Smooth muscle cell (in vitro differentiated cells): Measurements from ENCODE around the gene SFSWAP. TPM values are rescaled to one million over a fixed set of nuclear protein-coding genes. Genes with fewer than 3 reads are reported as not detected.

Experiments
- DNase-seq: peaks from one replicate; lab custom pipeline; 2025; ENCODE audit not compliant: unreplicated experiment; lab: John Stamatoyannopoulos, UW
- H2AFZ ChIP-seq: fragments of 200-600 bp; sonication (generic); 2 replicates; pipeline ENCODE4 v1.6.0; 2016; ENCODE audit warnings: antibody characterized with exemption, low read depth, mild to moderate bottlenecking
- H3F3A ChIP-seq: fragments of 200-600 bp; sonication (generic); 2 replicates; pipeline ENCODE4 v1.6.0; 2017; ENCODE audit warnings: antibody characterized with exemption, low read depth
- H3K27ac ChIP-seq: fragments of 200-600 bp; sonication (generic); 2 replicates; pipeline ENCODE4 v1.5.1; 2016; ENCODE audit warnings: low read depth, mild to moderate bottlenecking
- H3K27me3 ChIP-seq: fragments of 200-600 bp; sonication (generic); 2 replicates; pipeline ENCODE4 v1.6.1; 2016; ENCODE audit warnings: low read depth, mild to moderate bottlenecking
- H3K36me3 ChIP-seq: fragments of 200-600 bp; sonication (generic); 2 replicates; pipeline ENCODE4 v1.5.1; 2016; ENCODE audit warnings: low read depth
- H3K4me1 ChIP-seq: fragments of 200-600 bp; sonication (generic); 2 replicates; pipeline ENCODE4 v1.5.1; 2016; ENCODE audit warnings: low read depth
- H3K4me2 ChIP-seq: fragments of 200-600 bp; sonication (generic); 2 replicates; pipeline ENCODE4 v1.6.0; 2016; ENCODE audit warnings: mild to moderate bottlenecking
- H3K4me3 ChIP-seq: fragments of 200-600 bp; sonication (generic); 2 replicates; pipeline ENCODE4 v1.5.1; 2016; ENCODE audit warnings: mild to moderate bottlenecking
- H3K79me2 ChIP-seq: fragments of 200-600 bp; sonication (generic); 2 replicates; pipeline ENCODE4 v1.6.0; 2016; ENCODE audit warnings: low read depth, mild to moderate bottlenecking
- H3K9ac ChIP-seq: fragments of 200-600 bp; sonication (generic); 2 replicates; pipeline ENCODE4 v1.6.0; 2016; ENCODE audit warnings: low read depth
- H3K9me3 ChIP-seq: fragments of 200-600 bp; sonication (generic); replicated peaks from 2 replicates; pipeline ENCODE4 v1.5.1; 2016; ENCODE audit warnings: low read depth
- H4K20me1 ChIP-seq: fragments of 200-600 bp; sonication (generic); 2 replicates; pipeline ENCODE4 v1.6.0; 2016; ENCODE audit warnings: low read depth
- CTCF ChIP-seq: fragments of 200-600 bp; sonication (generic); IDR thresholded peaks from 2 replicates; pipeline ENCODE4 v1.5.1; 2017; ENCODE audit warnings: borderline replicate concordance, mild to moderate bottlenecking, antibody characterized with exemption; ENCODE audit not compliant: insufficient read depth, poor library complexity, severe bottlenecking
- WGBS: methylation state at CpG from one replicate; pipeline ENCODE4 v1.1.7; 2016; ENCODE audit warnings: low lambda C conversion rate; 5-methylcytosine and 5-hydroxymethylcytosine counted together
- polyA plus RNA-seq: library from polyadenylated mRNA; unstranded; fragments of >200 nt; fragmentation: Nextera tagmentation; extraction: Ambion mirVana; gene quantifications from 2 replicates; pipeline ENCODE4 v1.2.1, GENCODE V29; 2016
- total RNA-seq: library from RNA; depleted of rRNA; stranded (reverse); fragments of >200 nt; gene quantifications from 2 replicates; pipeline ENCODE4 v1.2.3, GENCODE V29; 2014

Gene SFSWAP
- total and polyA plus RNA-seq, 2 experiments from 2014 or later, result 24.1 to 32.3 TPM

DNA sequence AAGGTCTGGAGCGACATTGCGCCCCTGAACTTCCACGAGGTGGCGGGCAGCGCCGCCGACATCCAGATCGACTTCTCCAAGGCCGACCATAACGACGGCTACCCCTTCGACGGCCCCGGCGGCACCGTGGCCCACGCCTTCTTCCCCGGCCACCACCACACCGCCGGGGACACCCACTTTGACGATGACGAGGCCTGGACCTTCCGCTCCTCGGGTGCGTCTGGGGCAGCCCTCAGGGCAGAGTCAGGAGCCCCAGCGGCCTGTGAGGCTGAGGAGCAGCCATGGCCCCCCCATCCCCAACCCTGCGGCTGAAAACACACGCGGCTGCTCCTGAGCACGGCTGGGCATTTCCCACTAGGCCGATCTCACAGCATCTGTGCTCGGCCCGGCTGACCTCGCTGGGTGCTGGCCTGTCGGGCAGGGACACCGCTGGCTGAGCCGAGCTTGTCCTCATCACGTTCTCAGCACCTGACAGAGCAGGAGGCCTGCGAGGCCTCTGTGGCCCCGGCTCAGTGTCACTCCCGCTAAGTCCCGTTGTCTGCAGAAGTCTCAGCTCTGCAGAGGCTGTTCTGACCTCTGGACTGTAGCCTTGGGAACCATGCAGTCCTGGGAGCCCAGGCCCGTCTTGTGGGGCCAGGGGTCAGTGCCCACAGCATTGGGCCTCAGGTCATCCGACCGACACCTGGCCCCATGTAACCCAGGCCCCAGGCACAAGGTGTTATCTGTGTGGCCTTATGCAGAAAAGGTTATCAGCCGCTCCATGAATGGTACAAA is 129.9 kb downstream of the SFSWAP start:
- H3K4me2 ChIP-seq, result no peak overlapping the region
- no peaks in the 10 kb centered on the region for H3K36me3 ChIP-seq
- no peak overlapping the region for H3K27ac ChIP-seq
- no peaks in the 10 kb centered on the region for H3K9me3 ChIP-seq
- WGBS, result 95% methylated on average over 45 of the region's 46 CpGs
- H3K79me2 ChIP-seq, result no peaks in the 10 kb centered on the region
- no peak for DNase-seq
- no peaks in the 10 kb centered on the region for H4K20me1 ChIP-seq
- no peak overlapping the region for H3K4me3 ChIP-seq
- H3K4me1 ChIP-seq, result no peaks in the 10 kb centered on the region
- TF ChIP-seq CTCF, result no peak
- no peaks in the 10 kb centered on the region for H3F3A ChIP-seq
- H2AFZ ChIP-seq, result no peak overlapping the region
- no peaks in the 10 kb centered on the region for H3K27me3 ChIP-seq
- H3K9ac ChIP-seq, result no peak overlapping the region

- Histone ChIP-seq H3K9ac (no peak overlapping the region), H3F3A (no peaks in the 10 kb centered on the region), H3K36me3 (no peaks in the 10 kb centered on the region), H3K4me1 (no peaks in the 10 kb centered on the region), H3K79me2 (no peaks in the 10 kb centered on the region), H3K27ac (no peak overlapping the region), H3K27me3 (no peaks in the 10 kb centered on the region), H3K4me2 (no peak overlapping the region), H2AFZ (no peak overlapping the region), H3K4me3 (no peak overlapping the region), H4K20me1 (no peaks in the 10 kb centered on the region), H3K9me3 (no peaks in the 10 kb centered on the region)
- DNase-seq, result no peak
- no peak for TF ChIP-seq CTCF
- 98% methylated on average over 22 of the region's 22 CpGs for WGBS
Observed at GRCh38 chr12:131841547-131841946, 130.7 kb downstream of the SFSWAP start.

GRCh38 chr12:131842169-131842568 is 131.3 kb downstream of the SFSWAP start:
- Histone ChIP-seq H3K4me3 (no peak overlapping the region), H3F3A (no peaks in the 10 kb centered on the region), H3K9me3 (no peaks in the 10 kb centered on the region), H3K9ac (no peak overlapping the region), H3K79me2 (no peaks in the 10 kb centered on the region), H4K20me1 (no peaks in the 10 kb centered on the region), H3K4me2 (no peak overlapping the region), H3K27ac (no peak overlapping the region), H3K27me3 (no peaks in the 10 kb centered on the region), H3K4me1 (no peaks in the 10 kb centered on the region), H2AFZ (no peak overlapping the region), H3K36me3 (no peaks in the 10 kb centered on the region)
- 90% methylated on average over 11 of the region's 15 CpGs for WGBS
- DNase-seq, result no peak
- TF ChIP-seq CTCF, result no peak

DNA sequence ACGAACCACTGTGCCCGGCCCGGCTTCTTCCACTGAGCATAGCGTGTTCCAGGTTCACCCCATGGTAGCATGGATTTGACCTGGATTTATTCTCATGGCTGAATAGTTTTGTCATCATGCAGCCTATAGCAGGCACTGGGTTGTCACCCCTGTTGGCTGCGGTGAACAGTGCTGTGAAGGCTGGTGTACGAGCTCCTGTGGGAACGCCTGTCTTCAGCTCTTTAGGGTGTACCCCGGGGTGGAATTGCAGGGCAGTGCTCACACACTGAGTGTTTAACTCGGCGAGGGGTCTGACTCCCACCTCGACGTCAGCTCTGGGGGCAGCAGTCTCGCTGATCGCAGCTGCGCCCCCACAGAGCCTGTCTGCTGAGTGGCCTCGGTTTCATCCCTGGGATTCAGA is 132.6 kb downstream of the SFSWAP start:
- no peak for TF ChIP-seq CTCF
- Histone ChIP-seq H3K4me1 (no peaks in the 10 kb centered on the region), H3K36me3 (no peaks in the 10 kb centered on the region), H3K4me2 (no peak overlapping the region), H3K27ac (no peak overlapping the region), H3K9me3 (no peaks in the 10 kb centered on the region), H3K9ac (no peak overlapping the region), H4K20me1 (no peaks in the 10 kb centered on the region), H2AFZ (no peak overlapping the region), H3F3A (no peaks in the 10 kb centered on the region), H3K4me3 (no peak overlapping the region), H3K79me2 (no peaks in the 10 kb centered on the region), H3K27me3 (no peaks in the 10 kb centered on the region)
- 93% methylated on average over 13 of the region's 16 CpGs for WGBS
- DNase-seq, result no peak
